ENCODE results near the gene RAB18. TPM values are rescaled to one million over a fixed set of nuclear protein-coding genes. Genes with fewer than 3 reads are reported as not detected.
"Not testable (repeated sequence)": the region's sequence is repeated elsewhere in the genome, so short reads cannot be mapped to it uniquely, and the experiment has no call there.

RAB18 gene
- polyA plus RNA-seq, 3 donors, result 145 to 151 (median 149) TPM

GRCh38 chr10:27541796-27542729 lies 38.0 kb downstream of the RAB18 start:
- DNase-seq (ENCODE audit: low read depth in 3 of 3, low spot score in 2 of 3), result no peak

GRCh38 chr10:27542812-27543211 lies 38.7 kb downstream of the RAB18 start:
- no peak for DNase-seq (ENCODE audit: low read depth in 3 of 3, low spot score in 2 of 3)

GRCh38 chr10:27547047-27547446 lies 42.9 kb downstream of the RAB18 start:
- DNase-seq (ENCODE audit: low read depth in 3 of 3, low spot score in 2 of 3), result no peak

- no peak for DNase-seq (ENCODE audit: low read depth in 3 of 3, low spot score in 2 of 3)
These were observed 43.4 kb downstream of the RAB18 start for GRCh38 chr10:27547482-27547881.

- no peak for DNase-seq (ENCODE audit: low read depth in 3 of 3, low spot score in 2 of 3)
These were observed 46.7 kb downstream of the RAB18 start for GRCh38 chr10:27550823-27551222.

- peak in 2 of 3 donors; percentile 27 to 39 for DNase-seq (ENCODE audit: low read depth in 3 of 3, low spot score in 2 of 3)
These were observed 54.5 kb downstream of the RAB18 start for GRCh38 chr10:27558612-27559020.

- DNase-seq (ENCODE audit: low read depth in 3 of 3, low spot score in 2 of 3), result no peak
These were observed 57.2 kb downstream of the RAB18 start for GRCh38 chr10:27561334-27561733.

GRCh38 chr10:27564398-27564797 lies 60.3 kb downstream of the RAB18 start:
- no peak for DNase-seq (ENCODE audit: low read depth in 3 of 3, low spot score in 2 of 3)

- no peak for DNase-seq (ENCODE audit: low read depth in 3 of 3, low spot score in 2 of 3)
These were observed 60.8 kb downstream of the RAB18 start for GRCh38 chr10:27564880-27565279.

- DNase-seq (ENCODE audit: low read depth in 3 of 3, low spot score in 2 of 3), result no peak
These were observed 64.4 kb downstream of the RAB18 start for GRCh38 chr10:27568196-27569175.

- DNase-seq (ENCODE audit: low read depth in 3 of 3, low spot score in 2 of 3), result no peak
These were observed 65.8 kb downstream of the RAB18 start for GRCh38 chr10:27569946-27570345.

GRCh38 chr10:27577038-27577437 lies 72.9 kb downstream of the RAB18 start:
- not testable (repeated sequence) for DNase-seq (ENCODE audit: low read depth in 3 of 3, low spot score in 2 of 3)

GRCh38 chr10:27578316-27578715 lies 74.2 kb downstream of the RAB18 start:
- no peak for DNase-seq (ENCODE audit: low read depth in 3 of 3, low spot score in 2 of 3)

- no peak for DNase-seq (ENCODE audit: low read depth in 3 of 3, low spot score in 2 of 3)
These were observed 77.1 kb downstream of the RAB18 start for GRCh38 chr10:27581225-27581624.

GRCh38 chr10:27584302-27584701 lies 80.2 kb downstream of the RAB18 start:
- DNase-seq (ENCODE audit: low read depth in 3 of 3, low spot score in 2 of 3), result no peak

Other genes starting within 250 kb of the RAB18 start
- under 1 TPM; 0.03 to 0.14 (median 0.07) TPM for gene MKX, start 241.5 kb downstream of the RAB18 start, polyA plus RNA-seq (ENCODE audit: insufficient read length in 3 of 3)